Adipose tissue (tissue), 3 donors: ENCODE data around the gene TMEM39A. TPM values are rescaled to one million over a fixed set of nuclear protein-coding genes. Genes with fewer than 3 reads are reported as not detected.

Experiments
- H3K27ac ChIP-seq: one replicate; pipeline ENCODE4 v1.5.1; 2013; ENCODE audit warnings: low read depth, low read length
- WGBS, 3 donors: extraction: QIAGEN DNeasy Blood & Tissue Kit; methylation state at CpG; one replicate each; pipeline ENCODE4 v1.1.7; 2013; 5-methylcytosine and 5-hydroxymethylcytosine counted together
- polyA plus RNA-seq, 3 donors: library from polyadenylated mRNA; stranded (reverse); fragments of 200-250 nt; gene quantifications; one replicate each; pipeline ENCODE4 v1.2.3, GENCODE V29; 2013
- donor health status: healthy with polysubstance abuse.
- donor health status: Bipolar disorder and iron deficiency.
- donor health status: healthy.

TMEM39A gene
- polyA plus RNA-seq, 3 donors = 11.4 to 20.4 (median 12.4) TPM

DNA sequence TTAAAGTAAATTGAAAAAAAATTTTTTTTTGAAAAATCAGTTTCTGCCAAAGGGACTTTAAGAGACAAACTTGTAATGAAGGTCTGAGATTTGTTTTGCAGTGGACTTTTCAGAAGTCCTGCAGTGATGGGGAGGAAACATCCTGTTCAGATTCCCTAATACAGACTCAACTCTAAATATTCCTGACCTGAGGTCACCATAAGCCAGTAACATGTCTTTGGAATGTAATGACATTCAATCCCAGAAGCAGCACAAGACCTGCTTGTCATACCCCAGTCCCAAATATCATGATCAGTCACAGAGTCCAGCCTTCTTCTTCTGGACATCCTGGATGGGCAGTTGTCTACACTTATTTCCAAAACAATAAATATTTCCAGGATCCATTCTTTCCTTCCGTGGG is 53.6 kb downstream of the TMEM39A start:
- H3K27ac ChIP-seq = no peak overlapping the region
- WGBS, 3 donors = 86 to 96% (median 95%) methylated on average over 1 of the region's 1 CpG

DNA sequence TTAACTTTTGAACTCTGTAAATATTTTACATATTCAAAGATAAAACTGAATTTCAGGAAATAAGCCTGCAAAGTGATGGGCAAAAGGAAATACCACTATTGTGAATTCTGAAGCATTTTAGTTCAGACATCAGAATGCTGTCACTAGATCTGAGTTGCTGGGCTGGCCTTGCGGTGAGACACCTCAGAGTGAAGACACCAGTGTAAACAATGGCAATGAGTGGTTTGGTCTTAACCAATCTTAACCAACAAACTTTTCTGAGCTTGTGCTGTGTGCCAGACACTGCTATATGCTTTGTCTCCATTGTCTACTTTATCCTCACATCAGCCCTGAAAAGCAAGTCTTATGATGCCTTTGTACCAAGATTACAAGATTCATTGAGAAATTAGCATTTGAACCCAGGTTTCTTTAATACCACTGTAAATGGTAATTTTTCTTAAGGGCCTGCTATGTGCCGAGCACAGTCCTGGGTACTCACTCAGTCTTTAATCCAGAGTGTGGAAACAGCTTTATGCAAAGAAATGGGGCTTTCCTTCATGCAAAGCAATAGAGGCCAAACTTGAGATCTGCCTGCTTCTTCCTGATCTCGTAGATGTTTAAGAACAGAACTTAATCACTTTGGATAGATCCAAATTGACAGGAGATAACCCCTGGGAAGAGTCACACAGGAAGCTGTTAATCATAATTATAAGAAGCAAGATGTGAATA is 55.0 kb downstream of the TMEM39A start:
- WGBS, 3 donors = 77 to 94% (median 90%) methylated on average over 3 of the region's 3 CpGs
- no peak overlapping the region for H3K27ac ChIP-seq

DNA sequence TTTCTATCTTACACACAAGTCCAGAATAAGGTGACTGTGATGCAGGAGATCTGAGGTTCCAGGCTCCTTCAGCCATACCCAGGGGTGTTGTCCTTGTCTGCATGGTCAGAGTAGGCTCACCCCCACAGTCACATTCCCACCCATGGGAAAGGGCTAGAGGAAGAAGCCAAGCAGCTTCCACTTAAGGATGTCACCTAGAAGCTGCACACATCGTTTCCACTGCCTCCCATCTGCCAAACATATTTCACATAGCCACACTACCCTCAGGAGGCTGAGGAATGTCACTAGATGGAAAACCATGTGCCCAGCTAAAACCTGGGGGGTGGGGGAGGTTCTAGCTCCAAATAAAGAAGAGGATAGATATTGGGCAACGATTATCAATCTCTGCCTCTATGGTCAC is 58.1 kb downstream of the TMEM39A start:
- no peak overlapping the region for H3K27ac ChIP-seq
- WGBS, 3 donors = 75 to 81% (median 79%) methylated on average over 2 of the region's 2 CpGs

DNA sequence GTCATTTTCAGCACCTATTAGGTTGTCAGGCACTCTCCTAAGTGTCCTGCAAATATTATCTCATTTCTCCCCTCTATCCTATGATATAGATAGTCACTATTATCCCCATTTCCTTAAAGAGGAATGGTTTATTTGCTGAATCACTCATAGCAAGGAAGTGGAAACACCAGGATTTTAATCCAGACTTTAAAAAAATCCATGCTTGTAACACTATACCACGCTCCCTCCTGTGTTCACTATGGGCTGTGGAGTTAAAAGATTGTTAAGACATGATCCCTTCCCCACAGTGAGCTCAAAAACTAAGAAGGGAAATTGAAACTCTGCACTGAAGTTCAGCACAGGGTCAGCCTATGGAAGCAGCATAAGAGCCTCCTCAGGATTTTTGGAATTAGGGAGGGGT is 60.2 kb downstream of the TMEM39A start:
- WGBS, 3 donors = 90 to 100% (median 94%) methylated on average over 1 of the region's 1 CpG
- H3K27ac ChIP-seq = no peak overlapping the region

DNA sequence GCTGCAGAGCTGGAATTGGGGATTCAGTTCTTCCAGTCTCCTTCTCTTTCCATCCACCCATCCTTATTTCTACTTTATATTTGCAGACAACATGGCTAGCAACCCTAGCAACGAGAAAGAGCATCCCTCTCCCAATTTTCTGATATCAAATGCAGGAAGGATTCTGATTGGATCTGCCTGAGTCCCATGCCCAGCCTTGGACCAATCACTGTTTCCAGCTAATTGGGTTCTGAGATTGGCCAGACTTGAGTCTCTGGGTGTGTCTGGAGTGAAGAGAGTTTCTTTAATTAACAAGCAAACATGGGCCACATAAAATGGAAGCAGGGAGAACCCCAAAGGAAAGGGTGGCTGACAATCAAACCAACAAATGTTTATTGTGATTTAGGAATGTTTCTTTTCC is 60.6 kb downstream of the TMEM39A start:
- WGBS, 3 donors = 82 to 90% (median 87%) methylated on average over 1 of the region's 1 CpG
- H3K27ac ChIP-seq = no peak overlapping the region

DNA sequence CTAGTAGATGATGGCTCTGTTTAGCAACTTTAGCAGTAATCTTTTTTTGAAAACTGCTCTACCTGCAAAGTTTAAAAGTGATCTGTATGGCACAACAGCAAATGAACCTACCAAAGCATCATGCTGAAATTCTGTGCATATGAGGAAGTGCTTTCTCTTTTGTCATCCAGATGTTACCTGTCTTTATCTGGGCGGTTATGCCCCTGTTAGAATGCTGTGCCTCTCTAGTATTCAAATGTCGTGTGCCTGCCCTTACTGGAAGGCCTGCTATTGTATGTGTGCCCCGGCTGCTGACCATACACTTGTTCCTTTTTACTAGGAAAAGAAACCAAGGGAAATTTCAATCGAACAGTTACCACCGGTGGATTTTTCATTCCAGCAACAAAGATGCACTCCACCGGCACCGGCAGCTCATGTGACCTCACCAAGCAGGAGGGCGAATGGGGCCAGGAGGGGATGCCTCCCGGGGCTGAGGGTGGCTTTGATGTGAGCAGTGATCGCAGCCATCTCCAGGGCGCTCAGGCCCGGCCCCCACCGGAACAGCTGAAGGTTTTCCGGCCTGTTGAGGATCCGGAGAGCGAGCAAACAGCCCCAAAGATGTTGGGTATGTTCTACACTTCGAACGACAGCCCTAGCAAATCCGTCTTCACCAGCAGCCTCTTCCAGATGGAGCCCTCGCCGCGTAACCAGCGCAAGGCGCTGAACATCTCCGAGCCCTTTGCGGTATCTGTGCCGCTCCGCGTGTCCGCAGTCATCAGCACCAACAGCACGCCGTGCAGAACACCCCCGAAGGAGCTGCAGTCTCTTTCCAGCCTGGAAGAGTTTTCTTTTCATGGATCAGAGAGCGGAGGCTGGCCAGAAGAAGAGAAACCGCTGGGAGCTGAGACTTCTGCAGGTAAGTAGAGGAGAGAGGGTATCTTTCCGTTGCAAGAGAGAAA is 61.6 kb downstream of the TMEM39A start:
- 83 to 88% (median 87%) methylated on average over 36 of the region's 36 CpGs for WGBS, 3 donors
- no peak overlapping the region for H3K27ac ChIP-seq

DNA sequence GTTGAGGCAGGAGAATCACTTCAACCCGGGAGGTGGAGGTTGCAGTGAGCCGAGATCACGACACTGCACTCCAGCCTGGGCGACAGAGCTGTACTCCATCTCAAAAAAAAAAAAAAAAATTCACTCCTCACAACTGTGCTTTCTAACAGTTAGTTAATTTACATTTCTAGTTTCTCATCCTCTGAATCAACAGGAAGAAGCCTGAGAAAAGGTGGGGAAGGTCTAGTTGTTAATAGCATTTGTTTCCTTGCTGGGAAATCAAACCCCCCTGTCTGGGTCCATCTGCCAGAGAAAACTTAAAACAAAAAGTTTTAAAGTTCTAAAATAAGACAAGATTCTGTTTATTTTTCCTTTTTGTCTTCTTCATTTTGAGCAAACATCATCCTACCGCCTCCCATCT is 62.3 kb downstream of the TMEM39A start:
- no peak overlapping the region for H3K27ac ChIP-seq
- 93 to 98% (median 96%) methylated on average over 5 of the region's 5 CpGs for WGBS, 3 donors

DNA sequence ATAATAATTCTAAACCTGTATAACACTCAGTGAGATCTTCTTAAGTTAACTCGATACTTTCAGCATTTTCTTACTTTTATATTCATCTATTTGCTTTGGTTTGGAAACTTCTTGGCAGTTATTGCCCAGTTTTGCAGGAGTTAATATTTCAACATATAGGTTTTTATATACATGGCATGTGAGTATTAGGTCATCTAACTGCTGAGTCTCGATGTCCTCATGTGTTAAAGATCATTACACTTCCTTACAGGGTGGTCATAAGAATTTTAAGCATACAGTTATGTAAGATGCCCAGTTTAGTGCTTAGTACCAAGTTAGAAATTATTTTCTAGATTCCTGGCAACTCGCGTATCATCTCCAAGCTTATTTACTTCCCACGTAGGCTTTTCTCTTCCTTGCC is 62.9 kb downstream of the TMEM39A start:
- WGBS, 3 donors = 87 to 91% (median 88%) methylated on average over 5 of the region's 5 CpGs
- no peak overlapping the region for H3K27ac ChIP-seq

DNA sequence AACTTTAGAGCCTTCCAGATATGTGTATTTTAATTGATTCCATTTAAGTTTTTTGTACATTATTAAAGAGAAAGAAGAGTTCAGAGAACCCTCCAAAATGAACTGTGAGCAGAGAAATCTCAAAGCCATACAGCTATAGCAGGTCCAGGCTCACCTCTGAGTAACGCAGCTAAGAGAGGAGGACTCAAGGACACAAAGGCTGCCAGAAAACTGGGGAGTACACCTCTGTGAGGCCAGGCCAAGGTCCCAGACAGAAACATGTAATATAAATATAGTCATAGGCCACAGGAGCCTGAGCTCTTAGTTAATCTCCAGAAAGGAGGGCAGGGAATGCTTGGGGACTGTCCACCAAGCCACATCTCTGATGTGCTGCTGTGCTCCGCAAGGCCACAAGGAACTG is 66.5 kb downstream of the TMEM39A start:
- no peak overlapping the region for H3K27ac ChIP-seq
- 72 to 99% (median 98%) methylated on average over 2 of the region's 2 CpGs for WGBS, 3 donors

DNA sequence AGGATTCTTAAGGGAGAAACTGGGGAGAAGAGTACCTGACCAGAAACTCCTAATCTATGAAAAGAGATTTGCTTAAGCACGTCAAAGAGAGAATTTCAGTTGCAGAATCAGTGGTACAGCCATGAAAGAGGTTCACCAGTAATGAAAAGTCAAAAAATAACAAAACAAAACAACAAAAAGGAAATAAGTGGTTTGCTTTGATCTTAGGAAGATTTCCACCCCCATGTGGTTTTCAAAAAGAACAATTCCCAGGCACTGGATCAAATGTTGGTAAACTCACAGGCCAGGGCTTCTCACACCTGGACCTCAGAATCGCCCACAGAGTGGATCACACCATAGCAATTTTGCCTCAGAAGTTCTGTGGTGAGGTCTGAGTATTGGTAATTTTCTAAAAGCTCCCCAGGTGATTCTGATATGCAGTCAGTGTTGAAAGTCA is 67.5 kb downstream of the TMEM39A start:
- 92 to 100% (median 95%) methylated on average over 2 of the region's 2 CpGs for WGBS, 3 donors
- no peak overlapping the region for H3K27ac ChIP-seq

DNA sequence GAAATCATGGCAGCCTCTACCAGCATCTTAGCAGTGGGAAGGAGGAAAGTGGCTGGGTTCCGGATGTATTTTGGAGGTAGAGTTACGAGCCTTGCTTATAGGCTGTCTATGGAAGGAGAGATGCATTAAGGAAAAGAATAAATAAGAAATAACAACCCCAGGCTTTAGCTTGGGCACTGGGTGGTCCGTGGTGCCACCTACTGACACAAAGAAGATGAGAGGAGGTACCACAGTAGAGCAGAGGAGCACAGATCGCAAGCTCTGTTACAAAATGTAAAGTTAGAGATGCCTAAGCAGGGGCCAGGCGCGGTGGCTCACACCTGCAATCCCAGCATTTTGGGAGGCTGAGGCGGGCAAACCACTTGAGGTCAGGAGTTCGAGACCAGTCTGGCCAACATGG is 74.8 kb downstream of the TMEM39A start:
- 87 to 91% (median 90%) methylated on average over 8 of the region's 8 CpGs for WGBS, 3 donors

DNA sequence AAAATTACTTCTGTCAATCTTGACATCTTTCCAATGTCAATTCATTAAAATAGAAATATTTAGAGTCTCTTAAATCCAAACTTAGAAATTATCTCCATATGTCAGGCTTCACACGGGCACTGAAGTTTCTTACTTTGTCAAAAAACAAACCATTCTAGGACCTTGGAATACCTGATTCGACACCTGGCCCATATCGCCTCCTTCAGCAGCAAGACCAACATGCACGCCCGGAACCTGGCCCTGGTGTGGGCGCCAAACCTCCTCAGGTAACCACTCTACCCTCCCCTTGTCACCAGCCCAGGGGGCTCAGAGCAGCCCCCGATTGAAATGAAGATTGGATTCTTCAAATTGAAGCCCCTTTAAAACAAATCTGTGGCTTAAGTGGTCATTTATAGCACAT is 81.3 kb downstream of the TMEM39A start:
- H3K27ac ChIP-seq = no peak overlapping the region
- 51 to 96% (median 95%) methylated on average over 7 of the region's 7 CpGs for WGBS, 3 donors

More for the DNA sequence above, 74.8 kb downstream of the TMEM39A start:
- no peak overlapping the region for H3K27ac ChIP-seq

DNA sequence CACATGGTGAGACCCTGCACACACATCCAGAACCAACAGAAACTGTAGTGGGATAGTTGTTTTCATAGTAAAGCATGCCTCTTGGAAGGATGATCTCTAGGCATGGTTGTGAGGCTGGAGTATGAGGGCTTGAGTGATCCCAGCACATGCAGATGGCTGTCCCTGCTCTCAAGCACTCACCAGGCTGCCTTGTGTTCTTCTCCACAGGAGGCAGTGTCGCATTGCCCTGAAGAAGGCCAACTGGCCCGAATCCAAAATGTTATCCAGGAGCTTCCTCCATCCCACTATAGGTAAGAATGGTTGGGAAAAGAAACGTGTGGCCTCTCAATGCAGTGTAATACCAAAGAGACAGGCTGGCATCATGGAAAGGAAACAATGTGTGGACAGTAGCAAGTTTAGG is 82.7 kb downstream of the TMEM39A start:
- no peak overlapping the region for H3K27ac ChIP-seq
- 44 to 73% (median 70%) methylated on average over 3 of the region's 3 CpGs for WGBS, 3 donors

Other genes starting within 250 kb of the TMEM39A start
- 10 to 100 TPM in 1 of 3 donors, 1 to 10 TPM in 2; 8.0 to 13.3 (median 9.2) TPM for gene B4GALT4, start 222.7 kb downstream of the TMEM39A start, polyA plus RNA-seq
- 10 to 100 TPM in 1 of 3 donors, 1 to 10 TPM in 2; 2.0 to 17.1 (median 7.4) TPM for gene ARHGAP31, start 169.2 kb downstream of the TMEM39A start, polyA plus RNA-seq
- gene POGLUT1, start 5.3 kb upstream of the TMEM39A start, polyA plus RNA-seq = 1 to 10 TPM; 4.9 to 7.6 (median 5.6) TPM
- gene TIMMDC1, start 34.9 kb upstream of the TMEM39A start, polyA plus RNA-seq = 10 to 100 TPM; 39.2 to 85.7 (median 76.3) TPM
- under 1 TPM in 2 of 3 donors, not detected in 1; 0.06 to 0.14 TPM for gene CD80, start 96.0 kb upstream of the TMEM39A start, polyA plus RNA-seq
- 1 to 10 TPM; 5.4 to 6.5 (median 6.5) TPM for gene ADPRH, start 115.9 kb upstream of the TMEM39A start, polyA plus RNA-seq
- gene PLA1A, start 134.3 kb upstream of the TMEM39A start, polyA plus RNA-seq = 1 to 10 TPM; 1.0 to 5.8 (median 2.7) TPM
- gene POPDC2, start 197.0 kb upstream of the TMEM39A start, polyA plus RNA-seq = 1 to 10 TPM in 2 of 3 donors, under 1 TPM in 1; 0.87 to 4.5 (median 1.7) TPM
- gene COX17, start 213.8 kb upstream of the TMEM39A start, polyA plus RNA-seq = 100 to 1,000 TPM in 1 of 3 donors, 10 to 100 TPM in 2; 54.3 to 104 (median 78.3) TPM
- gene CFAP91, start 239.4 kb upstream of the TMEM39A start, polyA plus RNA-seq = 1 to 10 TPM in 2 of 3 donors, under 1 TPM in 1; 0.85 to 5.0 (median 3.1) TPM